Stimulated activated CD4-positive, alpha-beta T cell treated with anti-CD3 and anti-CD28 coated beads, Interleukin-4, amount 100 ng/mL, for 1 hour (primary cell): ENCODE data around the gene HYPK.

ENCODE experiments used
- DNase-seq: peaks from one replicate; pipeline ENCODE4 v3.0.0-alpha.2; 2020

HYPK gene

GRCh38 chr15:43800286-43801141, at the start of gene HYPK:
Gene HYPK, plus strand, starts transcription at chr15:43800599. Its CDS starts 24 bp downstream, at chr15:43800623.
- DNase-seq, result peak; percentile 92

- no peak for DNase-seq
These were observed 48.5 kb upstream of the HYPK start for GRCh38 chr15:43751885-43752284.

- DNase-seq, result no peak
These were observed 37.6 kb upstream of the HYPK start for GRCh38 chr15:43762824-43763223.

GRCh38 chr15:43763819-43764446, 36.5 kb upstream of the HYPK start:
- DNase-seq, result no peak

GRCh38 chr15:43769584-43770228, 30.7 kb upstream of the HYPK start:
- peak; percentile 65 for DNase-seq

- no peak for DNase-seq
These were observed 28.6 kb upstream of the HYPK start for GRCh38 chr15:43771816-43772215.

GRCh38 chr15:43772624-43773023, 27.8 kb upstream of the HYPK start:
- DNase-seq, result no peak

GRCh38 chr15:43774062-43774461, 26.3 kb upstream of the HYPK start:
- no peak for DNase-seq

GRCh38 chr15:43775411-43775965, 24.9 kb upstream of the HYPK start:
- DNase-seq, result no peak

- DNase-seq, result peak; percentile 25
These were observed 24.2 kb upstream of the HYPK start for GRCh38 chr15:43776101-43776717.

- DNase-seq, result peak; percentile 76
These were observed 23.6 kb upstream of the HYPK start, which contains the start of gene ELL3 for GRCh38 chr15:43776718-43777266. Gene ELL3, minus strand, starts transcription at chr15:43776966. Its CDS starts 65 bp downstream, at chr15:43776901.

GRCh38 chr15:43777267-43777914, 23.0 kb upstream of the HYPK start:
- DNase-seq, result peak; percentile 81

- DNase-seq, result no peak
These were observed 21.4 kb upstream of the HYPK start for GRCh38 chr15:43779016-43779415.

- no peak for DNase-seq
These were observed 11.0 kb upstream of the HYPK start for GRCh38 chr15:43789409-43789808.

- DNase-seq, result peak; percentile 100
These were observed 8.2 kb upstream of the HYPK start, which contains the start of gene SERF2 for GRCh38 chr15:43791993-43792760. Gene SERF2, plus strand, starts transcription at chr15:43792320. Its CDS starts 57 bp downstream, at chr15:43792377.

GRCh38 chr15:43792761-43793476, 7.5 kb upstream of the HYPK start:
- DNase-seq, result peak; percentile 29

GRCh38 chr15:43793647-43794046, 6.8 kb upstream of the HYPK start:
- DNase-seq, result no peak

- no peak for DNase-seq
These were observed 5.9 kb upstream of the HYPK start for GRCh38 chr15:43794269-43795037.

GRCh38 chr15:43795197-43795596, 5.2 kb upstream of the HYPK start:
- no peak for DNase-seq

- DNase-seq, result no peak
These were observed 4.4 kb upstream of the HYPK start for GRCh38 chr15:43795997-43796396.
